Keratinocyte (primary cell): ENCODE data around the gene ZBTB46.

Source experiments
- CTCF ChIP-seq, 3 experiments: IDR thresholded peaks in 1 of 3; conservative IDR thresholded peaks in 1 of 3; optimal IDR thresholded peaks in 1 of 3; 2 replicates in 2 of 3; 3 replicates in 1 of 3; pipeline versions ENCODE3 to v1.5.1; 2011; ENCODE audit warnings: low read length in 3 of 3, mild to moderate bottlenecking in 3 of 3, moderate library complexity in 2 of 3, control low read depth in 1 of 3, inconsistent platforms in 1 of 3; ENCODE audit not compliant: insufficient read depth in 2 of 3; ENCODE audit errors: extremely low read depth in 1 of 3
- EZH2 ChIP-seq: IDR thresholded peaks from one replicate; pipeline ENCODE4 v1.6.1; 2012; ENCODE audit warnings: inconsistent platforms, mild to moderate bottlenecking, low read length, moderate library complexity

- TF ChIP-seq EZH2: no peak
- no peak for TF ChIP-seq CTCF (optimal IDR thresholded peaks at IDR 0.05 in 1 of 3, IDR thresholded peaks at IDR 0.05 in 1 of 3, conservative IDR thresholded peaks at IDR 0.05 in 1 of 3; ENCODE audit: extremely low read depth in 1 of 3, insufficient read depth in 2 of 3, low read length in 3 of 3)
Observed at GRCh38 chr20:63791497-63792156, 39.4 kb downstream of the ZBTB46 start.
